GM08714 (cell line): Measurements from ENCODE around the gene CTNND2.

Experiments used
- H3K4me3 ChIP-seq: fragments of 200-500 bp; sonication (Bioruptor generic); 2 replicates; pipeline ENCODE4 v1.5.1; 2014; ENCODE audit warnings: mild to moderate bottlenecking, low read length, inconsistent platforms
- ZNF274 ChIP-seq: IDR thresholded peaks from 2 replicates; pipeline ENCODE4 v1.6.1; 2012; ENCODE audit warnings: mild to moderate bottlenecking, low read depth, low read length

The CTNND2 gene

DNA sequence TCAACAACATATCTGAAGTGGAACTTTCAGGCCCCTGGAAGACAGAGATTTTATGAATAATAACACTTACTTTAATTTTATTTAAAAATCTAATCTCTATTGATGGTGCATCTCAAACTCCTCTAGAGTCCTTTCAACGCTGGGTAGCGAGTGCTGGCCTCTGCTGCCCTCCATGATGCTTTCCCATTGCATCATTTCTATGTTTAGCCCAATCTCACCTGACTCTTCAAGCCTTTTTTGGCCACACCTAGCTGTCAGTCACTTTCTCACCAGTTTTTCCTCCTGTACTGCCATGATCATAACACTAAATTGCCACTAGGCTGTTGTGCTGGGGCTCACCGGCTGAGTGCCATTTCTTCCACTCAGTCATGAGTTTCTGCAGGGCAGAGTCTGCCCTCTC lies 747.1 kb downstream of the CTNND2 start:
- TF ChIP-seq ZNF274: no peak

GRCh38 chr5:11153670-11154382 lies 750.4 kb downstream of the CTNND2 start:
- no peak overlapping the region for H3K4me3 ChIP-seq
- TF ChIP-seq ZNF274: no peak

More for the DNA sequence above, 747.1 kb downstream of the CTNND2 start:
- no peak overlapping the region for H3K4me3 ChIP-seq

DNA sequence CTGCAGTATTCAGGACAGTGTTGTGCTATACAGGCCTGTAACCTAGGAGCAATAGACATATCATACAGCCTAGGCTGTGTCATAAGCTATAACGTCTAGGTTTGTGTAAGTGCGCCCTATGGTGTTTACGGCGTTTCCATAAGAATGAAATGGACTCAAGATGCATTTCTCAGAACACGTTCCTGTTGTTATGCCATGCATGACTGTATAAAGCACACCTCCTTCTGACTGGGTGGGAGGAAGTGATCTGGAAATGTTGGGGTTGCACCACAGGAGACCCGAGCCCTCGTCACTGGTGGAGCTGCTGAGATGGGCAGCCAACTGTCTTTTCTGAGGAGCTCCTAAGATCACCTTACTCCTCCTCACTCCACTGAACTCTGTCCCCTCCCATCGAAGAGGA lies 751.9 kb downstream of the CTNND2 start:
- TF ChIP-seq ZNF274: no peak
- H3K4me3 ChIP-seq: no peak overlapping the region

DNA sequence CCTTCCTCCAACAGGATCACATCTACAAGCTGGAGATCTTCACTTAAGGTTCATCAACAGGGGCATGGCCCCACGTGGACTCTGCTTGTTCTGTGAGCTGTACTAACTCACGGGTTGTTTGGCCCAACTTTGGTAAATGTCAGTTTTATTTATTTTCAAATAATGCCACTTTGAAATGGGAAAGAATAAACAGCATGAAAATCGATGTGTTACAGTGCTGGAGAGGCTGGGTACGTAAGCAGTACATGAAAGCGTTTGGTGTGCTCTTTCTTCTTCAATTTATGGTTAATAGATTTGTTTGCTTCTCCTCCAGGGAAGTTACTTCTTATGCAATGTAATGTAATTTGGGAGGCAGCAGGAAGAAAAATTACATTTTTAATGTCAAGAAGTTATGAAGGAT lies 753.3 kb downstream of the CTNND2 start:
- H3K4me3 ChIP-seq: no peak overlapping the region
- TF ChIP-seq ZNF274: no peak

DNA sequence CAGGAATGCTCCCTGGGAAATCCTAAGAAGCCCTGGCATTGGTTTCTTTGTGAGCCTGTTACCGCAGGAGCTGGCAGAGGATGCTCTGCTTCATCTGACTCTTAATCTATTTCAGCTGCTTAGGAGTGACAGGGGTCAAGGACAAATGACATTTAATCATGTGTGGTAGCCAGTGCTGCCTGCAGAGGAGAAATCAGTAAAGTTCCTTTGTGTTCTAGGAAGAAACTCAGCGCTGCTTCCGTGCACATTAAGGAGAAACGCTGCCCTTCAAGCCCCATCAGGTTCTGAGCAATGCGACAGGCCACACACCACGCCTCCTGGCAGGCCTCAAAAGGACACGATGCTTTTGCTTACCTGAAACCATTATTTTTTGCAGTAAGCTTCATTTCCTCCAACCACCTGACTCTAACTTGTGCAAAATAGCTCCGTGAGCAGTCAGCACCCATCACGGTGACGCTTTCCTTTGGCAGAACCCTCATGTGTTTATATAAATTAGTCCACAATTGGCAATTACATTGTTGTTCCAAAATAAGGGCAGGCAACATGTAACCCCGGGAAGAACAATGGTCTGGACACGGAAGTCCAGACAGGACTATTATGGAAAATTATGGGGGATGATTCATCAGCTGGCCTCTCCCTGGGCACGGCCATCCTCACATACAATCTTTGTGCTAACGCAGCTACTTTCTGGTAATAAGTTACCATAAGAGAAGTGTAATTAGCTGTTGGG lies 755.3 kb downstream of the CTNND2 start:
- H3K4me3 ChIP-seq: no peak overlapping the region
- no peak for TF ChIP-seq ZNF274

- TF ChIP-seq ZNF274: no peak
- H3K4me3 ChIP-seq: no peak overlapping the region
Observed at GRCh38 chr5:11146171-11146570, 758.1 kb downstream of the CTNND2 start.

DNA sequence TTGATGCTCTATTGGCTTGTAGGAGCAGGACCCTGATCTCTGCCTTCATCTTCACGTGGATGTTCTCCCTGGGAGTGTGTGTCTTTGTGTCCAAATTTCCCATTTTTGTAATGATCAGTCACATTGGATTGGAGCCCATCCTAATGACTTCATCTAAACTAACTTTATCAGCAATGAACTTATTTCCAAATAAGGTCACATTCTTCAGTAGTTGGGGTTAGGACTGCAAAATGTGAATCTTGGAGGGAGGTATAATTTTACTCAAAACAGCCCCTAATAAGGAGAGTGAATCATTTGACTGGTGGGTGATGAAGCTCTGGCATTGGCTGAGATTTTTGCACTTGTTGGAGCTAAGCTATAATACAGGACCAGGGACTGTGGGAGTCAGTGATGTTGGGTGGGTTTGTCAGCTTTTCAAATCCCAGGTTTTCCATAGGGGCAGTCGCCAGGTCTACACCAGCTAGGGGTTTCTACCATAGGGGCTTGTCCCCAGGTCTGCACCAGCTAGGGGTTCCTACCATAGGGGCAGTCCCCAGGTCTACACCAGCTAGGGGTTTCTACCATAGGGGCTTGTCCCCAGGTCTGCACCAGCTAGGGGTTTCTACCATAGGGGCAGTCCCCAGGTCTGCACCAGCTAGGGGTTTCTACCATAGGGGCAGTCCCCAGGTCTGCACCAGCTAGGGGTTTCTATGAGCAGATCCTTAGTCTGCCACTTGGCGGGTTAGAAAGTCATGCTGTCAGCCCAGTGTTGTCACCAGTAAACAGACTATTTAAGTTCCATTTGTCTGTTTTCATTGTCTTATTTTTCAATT lies 760.6 kb downstream of the CTNND2 start:
- H3K4me3 ChIP-seq: no peak overlapping the region
- no peak for TF ChIP-seq ZNF274

GRCh38 chr5:11139217-11139865 lies 764.9 kb downstream of the CTNND2 start:
- no peak overlapping the region for H3K4me3 ChIP-seq
- no peak for TF ChIP-seq ZNF274

DNA sequence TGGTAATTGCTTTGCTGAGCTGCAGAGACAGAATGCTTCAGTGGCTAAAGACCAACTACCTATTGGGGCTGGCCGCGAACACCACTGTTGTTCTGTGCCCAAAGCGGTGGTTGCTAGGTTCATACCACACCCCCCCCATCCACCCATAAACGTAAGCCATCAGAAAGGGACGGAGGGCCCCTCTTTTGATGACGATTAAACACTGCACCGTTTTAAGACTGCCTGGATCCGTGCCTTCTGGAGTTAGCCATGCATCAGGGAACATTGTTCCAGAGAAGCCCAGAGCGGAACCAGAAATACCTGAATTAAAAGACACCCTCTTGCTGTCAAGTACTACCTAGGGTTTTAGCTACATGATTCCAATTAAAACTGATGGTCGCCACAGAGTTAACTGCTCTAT lies 774.1 kb downstream of the CTNND2 start:
- TF ChIP-seq ZNF274: no peak
- H3K4me3 ChIP-seq: no peak overlapping the region

GRCh38 chr5:11128021-11128420 lies 776.2 kb downstream of the CTNND2 start:
- H3K4me3 ChIP-seq: no peak overlapping the region
- TF ChIP-seq ZNF274: no peak

DNA sequence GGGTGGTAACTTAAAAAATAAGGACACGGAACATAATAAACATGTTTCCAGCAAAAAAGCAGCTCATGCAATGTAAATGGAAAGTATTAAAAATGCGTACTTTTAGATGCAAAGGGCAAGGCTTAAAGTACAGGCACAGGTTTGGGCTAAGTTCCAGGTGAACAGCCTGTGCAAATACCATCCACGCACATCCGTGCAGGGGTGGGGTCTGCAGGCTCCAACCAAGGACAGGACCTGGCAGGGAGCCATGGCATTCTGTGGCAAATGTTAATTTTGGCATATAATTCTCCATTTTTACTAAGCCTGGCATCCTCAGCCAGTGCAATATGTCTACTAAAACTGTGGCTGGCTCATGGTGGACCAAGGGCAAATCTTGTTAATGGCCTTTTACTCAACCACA lies 777.4 kb downstream of the CTNND2 start:
- H3K4me3 ChIP-seq: no peak overlapping the region
- no peak for TF ChIP-seq ZNF274

GRCh38 chr5:11121885-11122284 lies 782.4 kb downstream of the CTNND2 start:
- TF ChIP-seq ZNF274: no peak
- no peak overlapping the region for H3K4me3 ChIP-seq

- H3K4me3 ChIP-seq: no peak overlapping the region
- no peak for TF ChIP-seq ZNF274
Observed at GRCh38 chr5:11110128-11110527, 794.1 kb downstream of the CTNND2 start.

- TF ChIP-seq ZNF274: no peak
Observed at GRCh38 chr5:11105696-11106095, 798.5 kb downstream of the CTNND2 start.

More at GRCh38 chr5:11105696-11106095, 798.5 kb downstream of the CTNND2 start:
- no peak overlapping the region for H3K4me3 ChIP-seq
